NT2/D1 (cell line): ENCODE data around the gene IL20.

Experiments
- DNase-seq: peaks from one replicate; pipeline ENCODE4 v3.0.0-alpha.2; 2011; ENCODE audit warnings: low read depth, low spot score
- H3K27me3 ChIP-seq: 2 replicates; pipeline ENCODE4 v1.6.0; 2011; ENCODE audit warnings: mild to moderate bottlenecking; ENCODE audit not compliant: insufficient read length, insufficient read depth
- H3K36me3 ChIP-seq: 2 replicates; pipeline ENCODE4 v1.6.1; 2011; ENCODE audit warnings: mild to moderate bottlenecking, low read length, mixed read lengths; ENCODE audit not compliant: insufficient read depth, insufficient read length
- H3K4me1 ChIP-seq: 2 replicates; pipeline ENCODE4 v1.5.1; 2011; ENCODE audit not compliant: insufficient read depth, insufficient read length
- H3K4me3 ChIP-seq: 2 replicates; pipeline ENCODE4 v1.5.1; 2011; ENCODE audit warnings: low read depth; ENCODE audit not compliant: insufficient read length
- H3K9ac ChIP-seq: 2 replicates; pipeline ENCODE4 v1.6.0; 2011; ENCODE audit warnings: low read depth; ENCODE audit not compliant: insufficient read length
- H3K9me3 ChIP-seq: 2 replicates; pipeline ENCODE4 v1.5.1; 2011; ENCODE audit warnings: mild to moderate bottlenecking, low read length; ENCODE audit not compliant: insufficient read depth
- SUZ12 ChIP-seq: IDR thresholded peaks from 2 replicates; pipeline ENCODE4 v1.6.1; 2011; ENCODE audit not compliant: insufficient read length, insufficient read depth; ENCODE audit errors: extremely low read depth
- YY1 ChIP-seq: IDR thresholded peaks from 2 replicates; pipeline ENCODE4 v1.6.1; 2011; ENCODE audit not compliant: insufficient read length, insufficient read depth
- ZNF274 ChIP-seq: IDR thresholded peaks from 2 replicates; pipeline ENCODE4 v1.6.1; 2011; ENCODE audit warnings: mild to moderate bottlenecking, low read depth, low read length

The IL20 gene

GRCh38 chr1:206834711-206835110, 30.7 kb upstream of the IL20 start:
- H3K9me3 ChIP-seq, result no peaks in the 10 kb centered on the region
- no peak overlapping the region for H3K4me3 ChIP-seq
- H3K27me3 ChIP-seq, result no peaks in the 10 kb centered on the region
- no peaks in the 10 kb centered on the region for H3K36me3 ChIP-seq
- DNase-seq, result no peak
- TF ChIP-seq YY1 (no peak), SUZ12 (no peak)
- no peak overlapping the region for H3K9ac ChIP-seq
- no peaks in the 10 kb centered on the region for H3K4me1 ChIP-seq

GRCh38 chr1:206835186-206835585, 30.2 kb upstream of the IL20 start:
- H3K9ac ChIP-seq, result no peak overlapping the region
- no peaks in the 10 kb centered on the region for H3K4me1 ChIP-seq
- no peak overlapping the region for H3K4me3 ChIP-seq
- DNase-seq, result no peak
- TF ChIP-seq YY1 (no peak), ZNF274 (no peak), SUZ12 (no peak)
- no peaks in the 10 kb centered on the region for H3K27me3 ChIP-seq
- no peaks in the 10 kb centered on the region for H3K9me3 ChIP-seq
- H3K36me3 ChIP-seq, result no peaks in the 10 kb centered on the region

- TF ChIP-seq SUZ12, result no peak
- TF ChIP-seq ZNF274, result no peak
- no peak for TF ChIP-seq YY1
- no peak overlapping the region for H3K4me3 ChIP-seq
- H3K36me3 ChIP-seq, result no peaks in the 10 kb centered on the region
- no peak overlapping the region for H3K9ac ChIP-seq
- H3K4me1 ChIP-seq, result no peaks in the 10 kb centered on the region
- H3K27me3 ChIP-seq, result no peaks in the 10 kb centered on the region
- no peaks in the 10 kb centered on the region for H3K9me3 ChIP-seq
- DNase-seq, result no peak
Measured at GRCh38 chr1:206836111-206836510, 29.3 kb upstream of the IL20 start.

- Histone ChIP-seq H3K9me3 (no peaks in the 10 kb centered on the region), H3K4me3 (no peak overlapping the region), H3K36me3 (no peaks in the 10 kb centered on the region), H3K27me3 (no peaks in the 10 kb centered on the region), H3K9ac (no peak overlapping the region), H3K4me1 (no peaks in the 10 kb centered on the region)
- no peak for TF ChIP-seq ZNF274
- no peak for DNase-seq
Measured at GRCh38 chr1:206839006-206839560, 26.3 kb upstream of the IL20 start.

GRCh38 chr1:206839857-206840256, 25.6 kb upstream of the IL20 start:
- DNase-seq, result no peak
- no peak overlapping the region for H3K9ac ChIP-seq
- TF ChIP-seq YY1, result no peak
- H3K27me3 ChIP-seq, result no peaks in the 10 kb centered on the region
- no peaks in the 10 kb centered on the region for H3K36me3 ChIP-seq
- no peak overlapping the region for H3K4me3 ChIP-seq
- H3K4me1 ChIP-seq, result no peaks in the 10 kb centered on the region
- no peaks in the 10 kb centered on the region for H3K9me3 ChIP-seq

- TF ChIP-seq YY1, result no peak
Measured at GRCh38 chr1:206841609-206842323, 23.7 kb upstream of the IL20 start.

GRCh38 chr1:206842854-206843253, 22.6 kb upstream of the IL20 start:
- Histone ChIP-seq H3K36me3 (no peaks in the 10 kb centered on the region), H3K4me1 (no peaks in the 10 kb centered on the region), H3K27me3 (no peaks in the 10 kb centered on the region), H3K9me3 (no peaks in the 10 kb centered on the region), H3K4me3 (no peak overlapping the region), H3K9ac (no peak overlapping the region)
- no peak for DNase-seq
- TF ChIP-seq ZNF274 (no peak), YY1 (no peak), SUZ12 (no peak)

More at GRCh38 chr1:206841609-206842323, 23.7 kb upstream of the IL20 start:
- Histone ChIP-seq H3K4me1 (no peaks in the 10 kb centered on the region), H3K4me3 (no peak overlapping the region), H3K9me3 (no peaks in the 10 kb centered on the region), H3K36me3 (no peaks in the 10 kb centered on the region), H3K9ac (no peak overlapping the region), H3K27me3 (no peaks in the 10 kb centered on the region)
- no peak for DNase-seq

- Histone ChIP-seq H3K36me3 (no peaks in the 10 kb centered on the region), H3K9ac (no peak overlapping the region), H3K27me3 (no peaks in the 10 kb centered on the region), H3K9me3 (no peaks in the 10 kb centered on the region), H3K4me3 (no peak overlapping the region), H3K4me1 (no peaks in the 10 kb centered on the region)
- DNase-seq, result no peak
- TF ChIP-seq YY1, result no peak
- no peak for TF ChIP-seq SUZ12
- no peak for TF ChIP-seq ZNF274
Measured at GRCh38 chr1:206843626-206844025, 21.8 kb upstream of the IL20 start.
